ENCODE measurements around the gene FNDC3B.

FNDC3B gene

DNA sequence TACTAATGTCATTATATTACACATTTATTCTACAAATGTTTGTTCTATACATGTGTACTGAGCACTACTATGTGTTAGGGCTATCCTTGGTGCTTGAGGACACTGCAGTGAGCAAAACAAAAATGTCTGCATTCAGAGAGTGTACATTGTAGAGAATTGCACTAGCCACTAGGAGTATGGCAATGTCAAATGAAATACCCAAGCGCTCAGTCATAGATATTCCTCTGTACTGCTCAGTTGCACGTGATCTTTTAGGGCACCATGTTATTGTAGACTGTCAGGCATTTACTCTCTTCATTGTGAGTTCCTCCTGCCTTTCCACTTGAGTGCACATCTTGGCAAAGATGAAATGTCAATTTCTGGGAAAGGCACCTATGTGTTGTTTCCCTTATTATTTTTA, 36.8 kb downstream of the FNDC3B start:
- TF ChIP-seq, protein P1, sequence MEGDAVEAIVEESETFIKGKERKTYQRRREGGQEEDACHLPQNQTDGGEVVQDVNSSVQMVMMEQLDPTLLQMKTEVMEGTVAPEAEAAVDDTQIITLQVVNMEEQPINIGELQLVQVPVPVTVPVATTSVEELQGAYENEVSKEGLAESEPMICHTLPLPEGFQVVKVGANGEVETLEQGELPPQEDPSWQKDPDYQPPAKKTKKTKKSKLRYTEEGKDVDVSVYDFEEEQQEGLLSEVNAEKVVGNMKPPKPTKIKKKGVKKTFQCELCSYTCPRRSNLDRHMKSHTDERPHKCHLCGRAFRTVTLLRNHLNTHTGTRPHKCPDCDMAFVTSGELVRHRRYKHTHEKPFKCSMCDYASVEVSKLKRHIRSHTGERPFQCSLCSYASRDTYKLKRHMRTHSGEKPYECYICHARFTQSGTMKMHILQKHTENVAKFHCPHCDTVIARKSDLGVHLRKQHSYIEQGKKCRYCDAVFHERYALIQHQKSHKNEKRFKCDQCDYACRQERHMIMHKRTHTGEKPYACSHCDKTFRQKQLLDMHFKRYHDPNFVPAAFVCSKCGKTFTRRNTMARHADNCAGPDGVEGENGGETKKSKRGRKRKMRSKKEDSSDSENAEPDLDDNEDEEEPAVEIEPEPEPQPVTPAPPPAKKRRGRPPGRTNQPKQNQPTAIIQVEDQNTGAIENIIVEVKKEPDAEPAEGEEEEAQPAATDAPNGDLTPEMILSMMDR (IDR thresholded peaks at IDR 0.05; ENCODE audit: extremely low read depth, missing control alignments): no peak
- DNase-seq (ENCODE audit: low spot score): no peak

DNA sequence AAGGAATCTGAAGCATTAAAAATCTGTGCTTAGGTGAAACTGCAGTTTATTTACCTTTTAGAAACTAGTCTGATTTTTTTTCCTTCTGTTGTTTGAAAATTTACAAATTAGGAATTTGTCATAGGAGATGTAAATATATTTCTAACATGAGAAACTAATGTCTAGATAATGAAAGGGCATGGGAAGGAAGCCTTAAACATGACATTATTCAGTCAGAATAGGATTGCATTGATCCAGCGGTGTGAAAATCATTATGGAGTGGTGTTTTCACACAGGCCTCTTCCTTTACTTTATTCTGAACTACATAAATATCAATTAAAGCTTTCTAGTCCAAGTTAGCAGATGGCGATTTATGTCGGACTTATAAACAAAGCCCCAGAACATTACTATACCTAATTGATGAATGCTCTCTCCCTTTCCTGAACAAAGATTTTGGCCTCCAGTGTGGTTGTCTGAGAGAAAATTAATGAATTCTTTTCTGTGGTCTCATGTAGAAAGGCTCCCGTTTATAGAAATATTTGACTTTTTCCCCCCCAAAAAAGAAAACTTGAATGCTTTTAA, 37.9 kb downstream of the FNDC3B start:
- TF ChIP-seq, protein P1 (IDR thresholded peaks at IDR 0.05; ENCODE audit: extremely low read depth, missing control alignments): no peak

DNA sequence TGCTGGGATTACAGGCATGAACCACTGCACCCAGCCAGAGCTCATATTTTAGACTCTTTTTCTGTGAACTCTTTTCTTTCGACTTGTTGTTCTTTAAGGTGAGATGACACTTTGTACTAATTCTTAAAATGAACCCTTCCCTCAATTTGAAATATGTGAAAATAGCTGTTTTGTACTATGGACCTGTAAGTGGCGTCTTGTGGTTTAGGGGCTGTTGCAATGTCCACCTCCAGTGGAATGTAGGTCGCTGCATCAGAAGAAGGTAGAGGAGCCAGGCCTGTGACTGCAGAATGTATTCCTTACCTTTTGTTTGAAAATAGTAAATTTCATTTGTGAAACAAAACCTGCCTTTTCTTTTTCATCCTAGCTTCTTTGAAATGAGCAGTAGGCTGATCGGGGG, 38.9 kb downstream of the FNDC3B start:
- TF ChIP-seq, protein P1 (IDR thresholded peaks at IDR 0.05; ENCODE audit: extremely low read depth, missing control alignments): no peak
- DNase-seq (ENCODE audit: low spot score): no peak

More for the DNA sequence above, 37.9 kb downstream of the FNDC3B start:
- no peak for DNase-seq (ENCODE audit: low spot score)

DNA sequence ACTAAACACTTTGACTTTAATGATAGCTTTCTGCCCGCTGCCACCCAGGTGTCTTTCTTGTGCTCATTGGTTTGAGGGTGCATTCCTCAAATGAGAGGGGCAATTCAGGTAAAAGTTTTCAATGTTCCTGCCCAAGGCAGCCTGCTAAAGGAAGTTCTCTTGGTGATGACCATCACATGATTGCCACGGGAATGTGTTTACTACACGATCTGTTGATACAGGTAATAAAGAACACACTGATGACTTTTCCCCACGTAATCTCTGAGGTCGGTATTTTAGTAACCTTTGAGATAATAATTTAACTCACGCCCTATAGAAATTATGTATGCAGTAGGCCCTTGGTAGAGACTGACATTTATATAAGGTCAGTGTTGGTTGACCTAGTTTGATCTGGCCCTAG, 39.3 kb downstream of the FNDC3B start:
- TF ChIP-seq, protein P1 (IDR thresholded peaks at IDR 0.05; ENCODE audit: extremely low read depth, missing control alignments): no peak
- no peak for DNase-seq (ENCODE audit: low spot score)

GRCh38 chr3:172079326-172079976, 40.1 kb downstream of the FNDC3B start:
- TF ChIP-seq, protein P1 (IDR thresholded peaks at IDR 0.05; ENCODE audit: extremely low read depth, missing control alignments): no peak
- DNase-seq (ENCODE audit: low spot score): no peak

GRCh38 chr3:172080503-172080902, 41.1 kb downstream of the FNDC3B start:
- DNase-seq (ENCODE audit: low spot score): no peak
- TF ChIP-seq, protein P1 (IDR thresholded peaks at IDR 0.05; ENCODE audit: extremely low read depth, missing control alignments): no peak

GRCh38 chr3:172082269-172082668, 42.9 kb downstream of the FNDC3B start:
- DNase-seq (ENCODE audit: low spot score): no peak
- TF ChIP-seq, protein P1 (IDR thresholded peaks at IDR 0.05; ENCODE audit: extremely low read depth, missing control alignments): no peak

Data from GM20000 (cell line).